ENCODE measurements around the gene GLT8D1. TPM values are rescaled to one million over a fixed set of nuclear protein-coding genes. Genes with fewer than 3 reads are reported as not detected.
A peak's percentile ranks its signal among the peaks of the same experiment; 100 is the strongest.

The GLT8D1 gene
- total and polyA plus RNA-seq, 2 of the 13 experiments (the other 11 are each of a cell fraction or from before 2014, with no cell fraction given), result 110 to 121 TPM

DNA sequence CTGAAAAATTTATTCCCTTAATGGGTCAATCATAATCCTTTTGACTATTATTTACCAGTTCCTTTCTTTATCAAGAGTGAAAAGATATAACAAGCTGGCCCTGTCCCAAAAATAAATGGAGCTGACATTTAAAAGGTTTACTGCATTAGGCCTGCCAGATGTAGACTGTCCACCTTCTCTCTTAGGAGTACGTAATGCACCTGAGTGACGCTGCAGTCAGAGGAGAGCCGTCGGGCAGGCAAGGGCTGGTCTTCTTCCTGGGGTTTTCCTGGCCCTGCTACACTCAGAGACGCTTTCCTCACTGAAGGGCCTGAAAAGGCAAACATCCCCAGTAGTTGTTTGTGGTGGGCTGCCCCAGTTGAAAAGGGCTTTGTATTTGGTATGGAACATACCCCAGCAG is 37.6 kb upstream of the GLT8D1 start:
- WGBS (ENCODE audit: low lambda C conversion rate), result 97% methylated on average over 5 of the region's 5 CpGs
- POLR2A ChIA-PET, result interaction anchor here (0.8 to 2.0 kb wide), 3 partner anchors 38 to 56 kb away, joined by 4 to 6 read pairs (median 5); partner anchors contain the start of genes GLT8D1 and ITIH3
- Histone ChIP-seq H3K27ac (ENCODE audit: extremely low read length, insufficient read depth, low read length) (no peak overlapping the region), H3K79me2 (ENCODE audit: insufficient read depth, low read length) (no peaks in the 10 kb centered on the region), H2AFZ (ENCODE audit: low read length) (no peak overlapping the region), H3K36me3 (replicated peaks in 1 of 2; ENCODE audit: control insufficient read depth in 1 of 2, insufficient read depth in 2 of 2, low read length in 2 of 2) (peaks cover 11 to 48% of the 10 kb centered on the region in 2 experiments), H3K4me1 (ENCODE audit: insufficient read depth, low read length) (peaks cover 30% of the 10 kb centered on the region), H3K4me3 (replicated peaks in 1 of 3; ENCODE audit: insufficient read depth in 1 of 3, low read depth in 2 of 3, low read length in 3 of 3) (no peak overlapping the region), H3K9ac (ENCODE audit: insufficient read depth, low read depth, low read length) (no peak overlapping the region), H4K20me1 (ENCODE audit: insufficient read depth, low read length) (no peaks in the 10 kb centered on the region), H3K9me3 (ENCODE audit: low read length) (no peaks in the 10 kb centered on the region), H3K4me2 (ENCODE audit: low read depth, low read length) (no peak overlapping the region), H3K27me3 (ENCODE audit: control insufficient read depth in 1 of 2, insufficient read depth in 2 of 2, low read length in 2 of 2) (no peaks in the 10 kb centered on the region)
- TF ChIP-seq ZNF703 (CRISPR knock-in tag; IDR thresholded peaks at IDR 0.05; ENCODE audit: borderline replicate concordance), result no peak
- no peak for FAIRE-seq
- CTCF ChIA-PET (ENCODE audit: low intra/inter-chr PET ratio, low total read pairs), result interaction anchor here (1.1 to 2.7 kb wide), 3 partner anchors 49 to 78 kb away, joined by 3 to 29 read pairs (median 13); no protein-coding TSS in a partner anchor
- BruUV-seq (replicated peaks), result no TSS peak
- intact Hi-C loops (cut with micrococcal nuclease; ENCODE audit: unreplicated experiment), result loop anchor here (2.0 to 10.0 kb wide), 2 partner anchors 78 to 332 kb away; no protein-coding TSS in a partner anchor
- no peak for DNase-seq (ENCODE audit: low spot score)
- no peak for ATAC-seq
- in situ Hi-C loops (cut with HindIII; ENCODE audit: extremely low pct_ligation_motif_present, low pct_unique_long_range_greater_than_20kb), result no loop called here

DNA sequence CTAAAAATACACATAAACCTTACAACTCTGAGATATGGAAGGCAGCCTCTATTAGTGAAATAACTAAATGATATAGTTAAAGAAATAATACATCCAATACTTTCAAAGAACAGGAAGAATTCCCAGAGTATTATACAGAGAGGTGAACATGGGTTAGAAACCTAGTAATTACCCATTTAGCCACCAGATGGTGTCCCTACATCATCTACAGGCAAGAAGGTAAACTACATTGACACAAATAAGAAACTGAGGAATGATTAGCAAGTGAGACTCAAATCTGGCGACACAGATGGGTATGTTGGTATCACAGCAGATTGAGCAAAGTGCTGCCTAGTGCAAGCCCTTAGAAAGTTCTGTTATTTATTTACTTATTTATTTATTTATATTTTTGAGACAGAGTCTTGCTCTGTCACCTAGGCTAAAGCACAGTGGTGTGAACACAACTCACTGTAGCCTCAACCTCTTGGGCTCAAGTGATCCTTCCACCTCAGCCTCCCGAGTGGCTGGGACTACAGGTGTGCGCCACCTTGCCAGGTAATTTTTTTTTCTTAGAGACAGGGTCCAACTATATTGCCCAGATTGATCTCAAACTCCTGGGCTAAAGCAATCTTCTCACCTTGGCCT is 36.9 kb upstream of the GLT8D1 start:
- BruUV-seq (replicated peaks), result TSS peak; percentile 35
- Histone ChIP-seq H3K9ac (ENCODE audit: insufficient read depth, low read depth, low read length) (no peak overlapping the region), H3K9me3 (ENCODE audit: low read length) (no peaks in the 10 kb centered on the region), H3K4me1 (ENCODE audit: insufficient read depth, low read length) (peaks cover 30% of the 10 kb centered on the region), H3K79me2 (ENCODE audit: insufficient read depth, low read length) (no peaks in the 10 kb centered on the region), H3K27me3 (ENCODE audit: control insufficient read depth in 1 of 2, insufficient read depth in 2 of 2, low read length in 2 of 2) (no peaks in the 10 kb centered on the region), H3K27ac (ENCODE audit: extremely low read length, insufficient read depth, low read length) (no peak overlapping the region), H3K4me2 (ENCODE audit: low read depth, low read length) (no peak overlapping the region), H3K36me3 (replicated peaks in 1 of 2; ENCODE audit: control insufficient read depth in 1 of 2, insufficient read depth in 2 of 2, low read length in 2 of 2) (peaks cover 11 to 46% of the 10 kb centered on the region in 2 experiments), H3K4me3 (replicated peaks in 1 of 3; ENCODE audit: insufficient read depth in 1 of 3, low read depth in 2 of 3, low read length in 3 of 3) (no peak overlapping the region), H2AFZ (ENCODE audit: low read length) (no peak overlapping the region), H4K20me1 (ENCODE audit: insufficient read depth, low read length) (no peaks in the 10 kb centered on the region)
- TF ChIP-seq MIXL1 (CRISPR knock-in tag; IDR thresholded peaks at IDR 0.05), result peak; percentile 65; the same call in 1 of the 2 replicates
- TF ChIP-seq FOXA1 (IDR thresholded peaks at IDR 0.05), result no peak
- TF ChIP-seq FOXA1 (CRISPR knock-in tag; IDR thresholded peaks at IDR 0.05), result peak; percentile 19; the same call in 1 of the 2 replicates
- TF ChIP-seq, protein P1, sequence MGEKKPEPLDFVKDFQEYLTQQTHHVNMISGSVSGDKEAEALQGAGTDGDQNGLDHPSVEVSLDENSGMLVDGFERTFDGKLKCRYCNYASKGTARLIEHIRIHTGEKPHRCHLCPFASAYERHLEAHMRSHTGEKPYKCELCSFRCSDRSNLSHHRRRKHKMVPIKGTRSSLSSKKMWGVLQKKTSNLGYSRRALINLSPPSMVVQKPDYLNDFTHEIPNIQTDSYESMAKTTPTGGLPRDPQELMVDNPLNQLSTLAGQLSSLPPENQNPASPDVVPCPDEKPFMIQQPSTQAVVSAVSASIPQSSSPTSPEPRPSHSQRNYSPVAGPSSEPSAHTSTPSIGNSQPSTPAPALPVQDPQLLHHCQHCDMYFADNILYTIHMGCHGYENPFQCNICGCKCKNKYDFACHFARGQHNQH (CRISPR knock-in tag; IDR thresholded peaks at IDR 0.05), result no peak
- peak; percentile 73 for TF ChIP-seq RAD21 (CRISPR knock-in tag; IDR thresholded peaks at IDR 0.05)
- TF ChIP-seq STAG1 (CRISPR knock-in tag; IDR thresholded peaks at IDR 0.05), result peak; percentile 95
- TF ChIP-seq, protein P2, sequence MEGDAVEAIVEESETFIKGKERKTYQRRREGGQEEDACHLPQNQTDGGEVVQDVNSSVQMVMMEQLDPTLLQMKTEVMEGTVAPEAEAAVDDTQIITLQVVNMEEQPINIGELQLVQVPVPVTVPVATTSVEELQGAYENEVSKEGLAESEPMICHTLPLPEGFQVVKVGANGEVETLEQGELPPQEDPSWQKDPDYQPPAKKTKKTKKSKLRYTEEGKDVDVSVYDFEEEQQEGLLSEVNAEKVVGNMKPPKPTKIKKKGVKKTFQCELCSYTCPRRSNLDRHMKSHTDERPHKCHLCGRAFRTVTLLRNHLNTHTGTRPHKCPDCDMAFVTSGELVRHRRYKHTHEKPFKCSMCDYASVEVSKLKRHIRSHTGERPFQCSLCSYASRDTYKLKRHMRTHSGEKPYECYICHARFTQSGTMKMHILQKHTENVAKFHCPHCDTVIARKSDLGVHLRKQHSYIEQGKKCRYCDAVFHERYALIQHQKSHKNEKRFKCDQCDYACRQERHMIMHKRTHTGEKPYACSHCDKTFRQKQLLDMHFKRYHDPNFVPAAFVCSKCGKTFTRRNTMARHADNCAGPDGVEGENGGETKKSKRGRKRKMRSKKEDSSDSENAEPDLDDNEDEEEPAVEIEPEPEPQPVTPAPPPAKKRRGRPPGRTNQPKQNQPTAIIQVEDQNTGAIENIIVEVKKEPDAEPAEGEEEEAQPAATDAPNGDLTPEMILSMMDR (CRISPR knock-in tag; IDR thresholded peaks at IDR 0.05), result peak; percentile 76
- TF ChIP-seq SMC3 (IDR thresholded peaks at IDR 0.05; ENCODE audit: low read length), result peak; percentile 88
- TF ChIP-seq REXO4 (CRISPR knock-in tag; IDR thresholded peaks at IDR 0.05; ENCODE audit: borderline replicate concordance), result no peak
- POLR2A ChIA-PET, result interaction anchor here (1.0 to 1.4 kb wide), 2 partner anchors 37 to 50 kb away, joined by 5 read pairs; partner anchors contain the start of gene GLT8D1
- ATAC-seq (peak; percentile 76), DNase-seq (ENCODE audit: low spot score) (peak; percentile 44), FAIRE-seq (peak; percentile 83)
- WGBS (ENCODE audit: low lambda C conversion rate), result 78% methylated on average over 3 of the region's 3 CpGs
- in situ Hi-C loops (cut with HindIII; ENCODE audit: extremely low pct_ligation_motif_present, low pct_unique_long_range_greater_than_20kb) (no loop called here), intact Hi-C loops (cut with micrococcal nuclease; ENCODE audit: unreplicated experiment) (loop anchor here (1.0 to 10.0 kb wide), 3 partner anchors 57 to 332 kb away; no protein-coding TSS in a partner anchor)
- CTCF ChIA-PET (ENCODE audit: low intra/inter-chr PET ratio, low total read pairs), result interaction anchor here (1.1 to 2.7 kb wide), 3 partner anchors 50 to 78 kb away, joined by 3 to 29 read pairs (median 13); no protein-coding TSS in a partner anchor

All from HepG2 (cell line).